GM12891 (cell line): Measurements from ENCODE around the gene ETFA.

Experiments used
- POLR2A ChIP-seq: IDR thresholded peaks from 2 replicates; pipeline ENCODE4 v1.6.1; 2011; ENCODE audit warnings: low read depth, low read length, control low read depth
- POLR2AphosphoS5 ChIP-seq: IDR thresholded peaks from 2 replicates; pipeline ENCODE4 v1.6.1; 2011; ENCODE audit warnings: low read depth, low read length, control low read depth

GRCh38 chr15:76165951-76166350, 145.3 kb downstream of the ETFA start:
- TF ChIP-seq POLR2AphosphoS5 (no peak), POLR2A (no peak)
